ENCODE results near the gene BTNL8. TPM values are rescaled to one million over a fixed set of nuclear protein-coding genes. Genes with fewer than 3 reads are reported as not detected.

BTNL8 gene
- total RNA-seq, 1 experiment from 2014 or later: 0.85 TPM

DNA sequence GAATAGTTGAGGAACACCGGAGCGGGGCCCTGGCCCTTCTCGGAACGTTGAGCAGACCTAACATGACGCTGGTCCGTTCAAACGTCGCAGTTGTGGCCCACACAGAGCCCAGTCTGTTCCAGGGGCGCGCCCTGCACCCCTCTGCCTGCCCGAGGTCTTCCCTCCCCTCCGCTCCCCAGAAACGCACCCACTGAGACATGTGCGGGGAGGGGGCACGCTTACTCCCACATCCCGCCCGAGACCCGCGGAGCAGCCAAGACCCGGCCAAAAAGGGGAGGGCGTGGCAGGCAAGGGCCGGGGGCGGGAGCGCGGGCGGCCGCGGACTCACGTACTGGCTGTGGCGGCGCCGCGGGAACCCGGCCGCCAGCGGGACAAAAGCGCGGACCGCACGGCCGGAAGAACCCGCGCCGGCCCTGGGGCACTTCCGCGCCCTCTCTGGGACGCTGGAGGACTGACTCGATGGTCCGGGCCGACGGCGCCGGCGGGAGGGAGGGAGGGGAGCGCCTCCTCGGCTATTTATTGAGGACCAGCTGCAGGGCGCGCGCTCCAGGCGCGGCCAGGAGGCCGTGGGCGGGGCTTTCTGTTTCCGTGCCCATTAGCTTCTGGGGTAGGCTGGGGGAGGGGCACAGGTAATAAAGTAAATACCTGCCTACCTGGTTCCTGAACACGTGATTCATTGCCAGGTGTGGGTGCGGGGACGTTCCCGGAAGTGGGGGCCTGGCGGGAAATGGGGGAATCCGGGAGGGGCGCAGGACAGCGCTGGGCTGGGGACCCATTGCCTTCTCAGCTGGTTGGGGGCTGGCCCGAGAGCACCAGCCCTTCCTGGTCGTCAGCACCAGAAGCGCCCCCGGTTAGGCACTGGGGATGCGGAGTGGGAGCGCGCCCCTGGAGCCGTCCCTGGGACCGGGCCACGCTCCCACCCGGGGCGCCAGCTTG is 37.8 kb upstream of the BTNL8 start, which contains the start of gene ZFP62 (continued):
- peak; percentile 58 for TF ChIP-seq FOXK1 (CRISPR knock-in tag; IDR thresholded peaks at IDR 0.05)
- TF ChIP-seq CREB1 (CRISPR knock-in tag; IDR thresholded peaks at IDR 0.05): peak; percentile 79
- TF ChIP-seq GTF2I (CRISPR knock-in tag; conservative IDR thresholded peaks at IDR 0.05): no peak
- no peak for TF ChIP-seq OVOL2 (CRISPR knock-in tag; IDR thresholded peaks at IDR 0.05; ENCODE audit: borderline replicate concordance)
- peak; percentile 65; the same call in 1 of the 2 replicates for TF ChIP-seq ZNF232 (CRISPR knock-in tag; IDR thresholded peaks at IDR 0.05)
- peak; percentile 51; the same call in 1 of the 2 replicates for TF ChIP-seq NFE2L1 (CRISPR knock-in tag; IDR thresholded peaks at IDR 0.05)
- peak; percentile 83 for TF ChIP-seq MAX (CRISPR knock-in tag; IDR thresholded peaks at IDR 0.05)
- peak; percentile 54; the same call in 1 of the 2 replicates for TF ChIP-seq ZBTB43 (CRISPR knock-in tag; IDR thresholded peaks at IDR 0.05)
- peak; percentile 73; the same call in 1 of the 2 replicates for TF ChIP-seq CREM (CRISPR knock-in tag; IDR thresholded peaks at IDR 0.05)
- TF ChIP-seq ZNF512 (CRISPR knock-in tag; IDR thresholded peaks at IDR 0.05; ENCODE audit: borderline replicate concordance): no peak
- no peak for TF ChIP-seq JAZF1 (CRISPR knock-in tag; IDR thresholded peaks at IDR 0.05)
- no peak for TF ChIP-seq NR3C1 (CRISPR knock-in tag; conservative IDR thresholded peaks at IDR 0.05; ENCODE audit: low read depth)
- peak; percentile 18; the same call in 1 of the 2 replicates for TF ChIP-seq HMGXB4 (CRISPR knock-in tag; IDR thresholded peaks at IDR 0.05)
- no peak for TF ChIP-seq FOXJ3 (CRISPR knock-in tag; IDR thresholded peaks at IDR 0.05; ENCODE audit: borderline replicate concordance)
- no peak for TF ChIP-seq NR1H2 (CRISPR knock-in tag; IDR thresholded peaks at IDR 0.05)
- TF ChIP-seq SMAD4 (CRISPR knock-in tag; IDR thresholded peaks at IDR 0.05): peak; percentile 58; the same call in 1 of the 2 replicates
- TF ChIP-seq ZNF317 (CRISPR knock-in tag; IDR thresholded peaks at IDR 0.05; ENCODE audit: borderline replicate concordance, low read depth): no peak
- peak; percentile 47 for TF ChIP-seq MYBL2 (CRISPR knock-in tag; IDR thresholded peaks at IDR 0.05)

DNA sequence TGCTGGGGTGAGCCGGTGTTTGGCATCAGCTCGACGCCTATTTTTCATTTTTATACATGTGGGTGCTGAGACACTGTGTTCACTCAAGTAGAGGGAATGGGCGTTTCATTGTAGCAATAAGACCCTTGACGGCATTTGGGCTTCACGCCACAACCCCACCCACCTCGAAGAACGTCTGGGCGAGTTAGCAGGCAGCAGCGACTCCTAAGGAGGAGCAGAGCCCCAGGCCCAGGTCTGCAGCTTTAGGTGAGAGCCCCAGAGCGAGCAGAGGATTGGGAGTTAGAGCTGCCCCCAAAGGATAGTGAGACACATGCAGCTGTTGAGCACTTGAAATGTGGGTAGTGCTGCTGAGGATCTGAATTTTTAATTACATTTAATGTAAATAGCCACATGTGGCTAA is 36.3 kb upstream of the BTNL8 start:
- H3K27ac Mint-ChIP-seq: peak overlapping the region; percentile 74; the same call in 1 of the 2 replicates
- H3K27me3 Mint-ChIP-seq (ENCODE audit: low read depth): no peaks in the 10 kb centered on the region; the same call in 1 of the 2 replicates
- ChIA-PET CTCF (interaction anchor here (0.7 to 2.2 kb wide), 14 partner anchors 26 to 275 kb away, joined by 3 to 8 read pairs (median 3); partner anchors contain the start of gene MGAT1), POLR2A (interaction anchor here (0.6 to 1.0 kb wide), 2 partner anchors 30 to 207 kb away, joined by 3 to 5 read pairs; no protein-coding TSS in a partner anchor)
- H3K9me3 Mint-ChIP-seq: no peaks in the 10 kb centered on the region
- peaks cover 27% of the 10 kb centered on the region for H3K4me1 Mint-ChIP-seq
- H3K4me3 Mint-ChIP-seq: peak overlapping the region; percentile 58
- ATAC-seq (peak; percentile 59), DNase-seq (ENCODE audit: low spot score) (peak; percentile 61)
- peaks cover 12% of the 10 kb centered on the region for H3K36me3 Mint-ChIP-seq
- TF ChIP-seq ZNF232 (CRISPR knock-in tag; IDR thresholded peaks at IDR 0.05) (no peak), ATF6 (CRISPR knock-in tag; IDR thresholded peaks at IDR 0.05) (no peak), NFATC4 (CRISPR knock-in tag; IDR thresholded peaks at IDR 0.05) (no peak), PRRX2 (CRISPR knock-in tag; IDR thresholded peaks at IDR 0.05) (no peak)
- TF ChIP-seq, protein P1, sequence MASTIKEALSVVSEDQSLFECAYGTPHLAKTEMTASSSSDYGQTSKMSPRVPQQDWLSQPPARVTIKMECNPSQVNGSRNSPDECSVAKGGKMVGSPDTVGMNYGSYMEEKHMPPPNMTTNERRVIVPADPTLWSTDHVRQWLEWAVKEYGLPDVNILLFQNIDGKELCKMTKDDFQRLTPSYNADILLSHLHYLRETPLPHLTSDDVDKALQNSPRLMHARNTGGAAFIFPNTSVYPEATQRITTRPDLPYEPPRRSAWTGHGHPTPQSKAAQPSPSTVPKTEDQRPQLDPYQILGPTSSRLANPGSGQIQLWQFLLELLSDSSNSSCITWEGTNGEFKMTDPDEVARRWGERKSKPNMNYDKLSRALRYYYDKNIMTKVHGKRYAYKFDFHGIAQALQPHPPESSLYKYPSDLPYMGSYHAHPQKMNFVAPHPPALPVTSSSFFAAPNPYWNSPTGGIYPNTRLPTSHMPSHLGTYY (CRISPR knock-in tag; IDR thresholded peaks at IDR 0.05): no peak
- TF ChIP-seq, protein P2, sequence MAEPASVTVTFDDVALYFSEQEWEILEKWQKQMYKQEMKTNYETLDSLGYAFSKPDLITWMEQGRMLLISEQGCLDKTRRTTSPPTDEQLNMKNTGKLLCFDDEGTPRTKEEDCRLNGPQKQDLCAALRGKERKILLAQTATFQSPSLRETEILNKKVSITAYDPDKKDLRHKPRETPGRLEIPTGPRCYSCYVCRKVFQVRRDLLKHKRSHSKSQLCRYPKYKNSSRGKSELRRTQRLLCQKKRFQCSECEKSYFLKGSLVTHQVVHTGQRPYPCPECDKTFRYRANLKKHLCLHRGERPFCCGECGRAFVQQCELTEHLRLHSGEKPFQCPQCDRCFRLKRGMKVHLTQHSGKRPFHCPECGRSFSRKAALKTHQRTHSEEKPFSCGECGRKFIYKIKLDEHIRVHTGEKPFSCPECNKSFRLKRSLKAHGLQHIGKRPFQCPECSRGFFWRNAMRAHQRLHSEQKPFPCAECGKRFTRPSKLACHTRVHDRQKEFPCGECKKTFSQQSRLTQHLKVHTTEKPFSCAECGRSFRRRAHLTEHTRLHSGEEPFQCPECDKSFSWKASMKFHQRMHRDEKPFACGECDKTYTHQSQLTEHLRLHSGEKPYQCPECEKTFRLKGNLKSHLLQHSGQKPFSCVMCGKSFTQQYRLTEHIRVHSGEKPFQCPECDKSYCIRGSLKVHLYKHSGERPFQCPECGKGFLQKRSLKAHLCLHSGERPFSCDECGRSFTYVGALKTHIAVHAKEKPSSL (CRISPR knock-in tag; conservative IDR thresholded peaks at IDR 0.05): no peak
